Lung (tissue), 12 donors: ENCODE measurements around the gene GRXCR2. TPM values are rescaled to one million over a fixed set of nuclear protein-coding genes. Genes with fewer than 3 reads are reported as not detected.
"Not testable (repeated sequence)": the region's sequence is repeated elsewhere in the genome, so short reads cannot be mapped to it uniquely, and the experiment has no call there.

Experiments used
- ATAC-seq: fragments of 200-7000 bp; cut with Tn5 transposase; one replicate; pipeline ENCODE4 v1.9.1; 2020; ENCODE audit warnings: moderate number of reproducible peaks; ENCODE audit not compliant: insufficient read depth, low FRiP score
- DNase-seq, 3 donors: peaks; one replicate each; pipeline ENCODE4 v3.0.0-alpha.2; 2013 to 2017
- H3K27ac ChIP-seq, 2 donors: one replicate each; pipeline ENCODE4 v1.5.1; 2013; ENCODE audit warnings: mild to moderate bottlenecking in 2 of 2, moderate library complexity in 2 of 2, control low read depth in 1 of 2, inconsistent platforms in 1 of 2, low read depth in 1 of 2, low read length in 1 of 2
- H3K27me3 ChIP-seq, 3 donors: one replicate each; pipeline ENCODE4 v1.5.1; 2013; ENCODE audit warnings: low read length in 2 of 3; ENCODE audit not compliant: control insufficient read depth in 3 of 3, insufficient read depth in 3 of 3
- H3K36me3 ChIP-seq, 4 donors: one replicate each; pipeline ENCODE4 v1.5.1; 2013; ENCODE audit warnings: low read length in 4 of 4, mild to moderate bottlenecking in 1 of 4, moderate library complexity in 1 of 4; ENCODE audit not compliant: control insufficient read depth in 4 of 4, insufficient read depth in 4 of 4
- H3K4me1 ChIP-seq, 5 donors: one replicate each; pipeline ENCODE4 v1.5.1; 2013; ENCODE audit warnings: low read length in 5 of 5, mild to moderate bottlenecking in 2 of 5, moderate library complexity in 1 of 5; ENCODE audit not compliant: control insufficient read depth in 5 of 5, insufficient read depth in 5 of 5
- H3K4me3 ChIP-seq: one replicate; pipeline ENCODE4 v1.5.1; 2013; ENCODE audit warnings: mild to moderate bottlenecking, control low read depth, moderate library complexity
- H3K9ac ChIP-seq, 2 donors: one replicate each; pipeline ENCODE4 v1.5.1; 2013; ENCODE audit warnings: low read length in 2 of 2, control low read depth in 1 of 2; ENCODE audit not compliant: insufficient read depth in 1 of 2
- H3K9me3 ChIP-seq, 4 donors: one replicate each; pipeline ENCODE4 v1.5.1; 2013; ENCODE audit warnings: low read length in 3 of 4, mild to moderate bottlenecking in 1 of 4, moderate library complexity in 1 of 4; ENCODE audit not compliant: control insufficient read depth in 4 of 4, insufficient read depth in 3 of 4
- WGBS, 2 donors: extraction: QIAGEN DNeasy Blood & Tissue Kit; methylation state at CpG; one replicate each; pipeline ENCODE4 v1.1.7; 2013; 5-methylcytosine and 5-hydroxymethylcytosine counted together
- polyA plus RNA-seq, 2 donors: library from polyadenylated mRNA; stranded (reverse); fragments of 200-250 nt; gene quantifications; one replicate each; pipeline ENCODE4 v1.2.1, GENCODE V29; 2013
- total RNA-seq, 2 donors: library from RNA; depleted of rRNA in 1 of 2; stranded (reverse); fragments of >200 nt in 1 of 2; gene quantifications; one replicate each; pipeline ENCODE4 v1.2.1, GENCODE V29; 2014 to 2021
- TF ChIP-seq, protein P1 (sequence below): IDR thresholded peaks from 2 replicates; pipeline ENCODE4 v1.5.1; 2012; ENCODE audit warnings: mild to moderate bottlenecking; ENCODE audit errors: control extremely low read depth, extremely low read depth
- donor health status: control.
- donor health status: control.
- donor health status: Bipolar disorder and iron deficiency.
- donor health status: healthy.
- donor health status: DM: yes; HTN: yes; CAD: no.

Gene GRXCR2
- total and polyA plus RNA-seq, 4 donors, result not detected

- no peaks in the 10 kb centered on the region for H3K27me3 ChIP-seq
- H3K4me3 ChIP-seq, result no peak overlapping the region
- TF ChIP-seq, protein P1, sequence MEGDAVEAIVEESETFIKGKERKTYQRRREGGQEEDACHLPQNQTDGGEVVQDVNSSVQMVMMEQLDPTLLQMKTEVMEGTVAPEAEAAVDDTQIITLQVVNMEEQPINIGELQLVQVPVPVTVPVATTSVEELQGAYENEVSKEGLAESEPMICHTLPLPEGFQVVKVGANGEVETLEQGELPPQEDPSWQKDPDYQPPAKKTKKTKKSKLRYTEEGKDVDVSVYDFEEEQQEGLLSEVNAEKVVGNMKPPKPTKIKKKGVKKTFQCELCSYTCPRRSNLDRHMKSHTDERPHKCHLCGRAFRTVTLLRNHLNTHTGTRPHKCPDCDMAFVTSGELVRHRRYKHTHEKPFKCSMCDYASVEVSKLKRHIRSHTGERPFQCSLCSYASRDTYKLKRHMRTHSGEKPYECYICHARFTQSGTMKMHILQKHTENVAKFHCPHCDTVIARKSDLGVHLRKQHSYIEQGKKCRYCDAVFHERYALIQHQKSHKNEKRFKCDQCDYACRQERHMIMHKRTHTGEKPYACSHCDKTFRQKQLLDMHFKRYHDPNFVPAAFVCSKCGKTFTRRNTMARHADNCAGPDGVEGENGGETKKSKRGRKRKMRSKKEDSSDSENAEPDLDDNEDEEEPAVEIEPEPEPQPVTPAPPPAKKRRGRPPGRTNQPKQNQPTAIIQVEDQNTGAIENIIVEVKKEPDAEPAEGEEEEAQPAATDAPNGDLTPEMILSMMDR, result no peak
- H3K9ac ChIP-seq, result no peak overlapping the region
- DNase-seq, result no peak
- no peaks in the 10 kb centered on the region for H3K4me1 ChIP-seq
- no peak overlapping the region for H3K27ac ChIP-seq
- ATAC-seq, result no peak
- no peaks in the 10 kb centered on the region for H3K36me3 ChIP-seq
- no peaks in the 10 kb centered on the region for H3K9me3 ChIP-seq
These were observed 31.5 kb downstream of the GRXCR2 start for GRCh38 chr5:145841299-145841698.

DNA sequence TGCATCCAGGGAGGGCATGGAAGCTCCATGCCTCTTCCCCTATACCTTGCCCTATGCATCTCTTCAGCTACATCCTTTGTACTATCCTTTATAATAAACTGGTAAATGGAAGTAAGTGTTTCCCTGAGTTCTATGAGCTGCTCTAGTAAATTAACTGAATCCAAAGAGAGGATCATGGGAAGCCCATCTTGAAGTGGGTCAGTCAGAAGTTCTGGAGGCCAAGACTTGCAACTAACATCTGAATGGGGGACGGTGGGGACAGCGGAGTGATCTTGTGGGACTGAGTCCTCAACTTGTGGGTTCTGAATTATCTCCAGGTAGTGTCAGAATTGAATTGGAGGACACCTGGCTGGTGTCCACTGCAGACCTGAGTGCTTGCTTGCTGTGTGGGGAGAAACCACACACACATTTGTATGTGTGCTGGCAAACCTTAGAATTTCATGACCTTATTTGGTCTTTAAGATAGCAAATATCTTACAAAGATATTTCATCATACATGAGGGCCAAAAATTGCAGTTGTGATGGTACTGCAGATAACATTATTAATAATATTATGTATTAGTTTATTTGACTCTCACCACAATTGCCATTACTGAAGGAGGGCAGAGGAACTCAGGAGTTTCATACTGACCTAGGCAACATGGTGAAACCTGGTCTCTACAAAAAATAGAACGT, 32.2 kb downstream of the GRXCR2 start:
- DNase-seq (no peak), ATAC-seq (no peak)
- TF ChIP-seq, protein P1, result no peak
- Histone ChIP-seq H3K27ac (no peak overlapping the region), H3K36me3 (no peaks in the 10 kb centered on the region), H3K4me3 (no peak overlapping the region), H3K9ac (no peak overlapping the region), H3K4me1 (peaks cover 0 to 7% (median 1%) of the 10 kb centered on the region in 5 donors), H3K9me3 (no peaks in the 10 kb centered on the region), H3K27me3 (no peaks in the 10 kb centered on the region)
- 92 to 96% methylated on average over 3 of the region's 3 CpGs for WGBS, 2 donors

DNA sequence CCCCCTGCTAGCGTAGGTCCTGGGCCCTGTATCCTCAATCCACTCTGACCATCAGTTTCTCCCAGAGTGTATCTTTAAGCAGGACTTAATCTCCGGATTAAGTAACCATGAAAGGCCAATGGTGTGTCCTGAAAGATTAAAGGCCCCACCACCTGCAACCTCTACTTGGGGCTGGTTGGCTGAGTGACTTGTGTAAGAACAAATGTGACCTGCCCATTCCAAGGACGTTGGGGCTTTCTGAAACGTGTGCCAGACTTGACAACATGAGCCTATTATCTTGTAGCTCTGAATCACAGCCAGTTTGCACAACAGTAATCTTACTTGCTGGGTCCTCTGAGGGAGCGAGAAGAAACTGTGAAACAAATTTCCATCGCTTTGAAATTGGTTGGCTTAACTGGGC, 34.5 kb downstream of the GRXCR2 start:
- no peak for DNase-seq
- peaks cover 0 to 23% (median 1%) of the 10 kb centered on the region in 5 donors for H3K4me1 ChIP-seq
- ATAC-seq, result no peak
- WGBS, 2 donors, result 83 to 92% methylated on average over 6 of the region's 6 CpGs
- H3K27ac ChIP-seq, result no peak overlapping the region
- H3K36me3 ChIP-seq, result no peaks in the 10 kb centered on the region
- H3K4me3 ChIP-seq, result no peak overlapping the region
- H3K9me3 ChIP-seq, result no peaks in the 10 kb centered on the region
- no peak overlapping the region for H3K9ac ChIP-seq
- TF ChIP-seq, protein P1, result no peak
- no peaks in the 10 kb centered on the region for H3K27me3 ChIP-seq

GRCh38 chr5:145836241-145836640, 36.6 kb downstream of the GRXCR2 start:
- not testable (repeated sequence) for H3K9me3 ChIP-seq, H3K4me3 ChIP-seq, H3K9ac ChIP-seq, ATAC-seq, H3K36me3 ChIP-seq, H3K27ac ChIP-seq, H3K27me3 ChIP-seq
- DNase-seq, result peak in 1 of 3 donors; percentile 13
- WGBS, 2 donors, result 97 to 98% methylated on average over 13 of the region's 13 CpGs
- peaks cover 0 to 29% (median 1%) of the 10 kb centered on the region in 5 donors for H3K4me1 ChIP-seq
